ENCODE data around the gene CGNL1.

CGNL1 gene

GRCh38 chr15:57388464-57388863, 12.2 kb downstream of the CGNL1 start:
- DNase-seq = no peak

- no peak for DNase-seq
Measured at GRCh38 chr15:57389991-57390390, 13.7 kb downstream of the CGNL1 start.

DNA sequence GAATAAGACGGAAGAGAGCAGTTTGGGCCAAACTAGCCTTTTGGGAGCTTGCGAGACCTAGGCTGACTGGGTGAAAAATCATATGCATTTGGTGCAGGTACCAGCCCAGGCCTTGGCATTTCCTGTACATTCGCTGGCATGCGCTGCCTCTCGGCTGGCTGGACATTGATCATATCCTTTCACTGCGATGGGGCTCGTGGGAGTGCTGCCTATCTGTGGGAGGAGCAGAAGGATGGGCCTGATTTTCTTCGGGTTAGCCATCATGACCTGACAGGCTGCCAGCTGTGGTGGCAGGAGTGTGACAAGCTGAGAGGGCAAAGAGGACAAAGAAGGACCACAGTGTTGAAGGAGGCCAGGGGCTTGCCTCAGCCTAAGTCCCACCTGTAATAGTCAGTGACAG, 14.3 kb downstream of the CGNL1 start:
- no peak for DNase-seq

DNA sequence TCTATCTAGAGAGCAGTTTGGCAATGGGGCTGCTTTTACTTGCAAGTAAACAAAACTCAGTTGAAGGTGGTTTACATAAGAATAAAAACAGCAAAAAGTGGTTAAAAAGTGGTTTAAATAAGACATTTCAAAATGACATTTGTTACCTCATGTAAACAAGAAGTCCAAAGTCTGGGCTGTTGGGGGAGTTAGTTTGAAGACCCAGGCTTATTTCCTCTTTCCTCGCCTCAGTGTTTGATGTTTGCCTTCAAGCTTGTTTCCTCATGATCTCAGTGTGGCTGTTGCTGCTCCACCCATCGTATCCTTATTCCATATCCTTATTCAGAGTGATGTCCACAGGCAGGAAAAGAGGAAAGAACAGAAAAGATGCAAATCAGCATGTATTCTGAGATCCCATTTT, 15.2 kb downstream of the CGNL1 start:
- no peak for DNase-seq

DNA sequence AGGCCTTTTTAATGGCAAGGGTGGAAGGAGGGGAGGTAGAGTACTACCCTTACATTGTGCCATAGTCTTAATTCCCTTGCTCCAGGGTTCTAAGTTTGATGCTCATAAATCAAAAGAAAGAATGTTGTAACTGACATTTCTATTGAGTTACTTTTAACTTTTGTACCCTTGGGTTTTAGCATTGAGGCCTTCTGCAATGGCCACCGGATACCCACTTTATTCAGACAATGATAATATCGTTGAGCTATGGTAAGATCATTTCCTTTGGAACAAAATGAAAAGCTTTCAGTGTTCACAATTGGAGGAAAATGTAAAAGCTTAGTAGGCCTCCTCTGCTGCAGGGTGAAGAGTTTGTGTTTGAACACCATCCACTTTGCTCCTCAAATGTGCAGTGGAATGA, 16.8 kb downstream of the CGNL1 start:
- no peak for DNase-seq

DNA sequence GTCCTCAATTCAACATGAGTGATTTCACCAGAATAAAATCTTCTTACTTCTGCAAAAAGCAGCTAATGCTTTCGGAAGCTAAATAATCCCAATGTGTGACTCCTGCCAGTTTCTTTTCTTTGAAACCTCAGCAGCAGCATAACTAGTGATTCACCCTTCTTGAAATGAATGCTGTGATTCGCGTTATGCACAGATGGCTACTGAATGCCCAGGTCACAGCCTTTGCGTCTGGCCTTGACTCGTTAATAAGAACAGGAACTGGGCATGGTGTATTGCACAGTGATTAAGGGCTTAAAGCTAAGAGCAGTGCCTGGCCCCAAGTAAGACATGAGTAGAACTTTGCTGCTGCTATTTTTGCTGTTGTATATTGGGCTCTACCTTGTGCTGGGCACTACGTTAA, 19.0 kb downstream of the CGNL1 start:
- no peak for DNase-seq

DNA sequence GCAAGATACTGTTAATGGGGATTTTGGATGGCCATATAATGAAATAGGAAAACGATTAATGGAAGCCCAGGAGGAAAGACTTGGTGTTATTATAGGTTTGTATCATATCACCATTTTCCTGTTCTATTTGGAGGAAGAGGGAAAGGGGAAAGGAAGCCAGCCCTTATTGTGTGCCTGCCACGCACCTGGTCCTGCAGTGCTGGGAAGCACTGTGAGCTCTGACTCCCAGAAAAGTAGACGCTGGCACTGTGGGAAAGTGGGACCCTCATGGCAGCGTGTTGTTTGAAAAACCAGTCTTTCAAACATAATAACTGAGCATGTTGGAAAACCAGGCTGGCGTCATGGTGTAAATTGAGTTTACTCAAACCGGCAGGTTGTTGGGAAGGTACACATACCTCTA, 22.0 kb downstream of the CGNL1 start:
- peak; percentile 8 for DNase-seq

- DNase-seq = no peak
Measured at GRCh38 chr15:57401546-57401945, 25.2 kb downstream of the CGNL1 start.

DNA sequence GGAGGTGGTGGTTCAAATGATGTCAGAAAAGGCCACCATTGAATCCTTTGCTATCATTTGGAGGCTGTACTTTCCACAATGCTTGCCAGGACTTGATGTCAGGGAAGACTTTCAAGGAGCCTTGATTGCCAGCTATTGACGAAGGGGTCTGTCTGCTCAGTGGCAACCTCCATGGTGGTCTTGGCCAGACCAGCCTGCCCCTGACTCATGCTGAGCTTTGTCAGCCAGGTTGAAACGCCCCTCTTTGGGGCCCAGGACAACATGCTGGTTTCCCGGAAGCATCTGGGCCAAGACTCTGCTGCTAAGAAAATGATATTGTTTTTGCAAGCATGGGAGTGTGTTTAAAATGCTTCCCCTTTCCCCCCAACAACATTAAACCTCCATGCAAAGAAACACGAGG, 26.7 kb downstream of the CGNL1 start:
- DNase-seq = no peak

- DNase-seq = no peak
Measured at GRCh38 chr15:57403566-57404325, 27.4 kb downstream of the CGNL1 start.

GRCh38 chr15:57405133-57405532, 28.8 kb downstream of the CGNL1 start:
- no peak for DNase-seq

GRCh38 chr15:57406062-57406772, 29.9 kb downstream of the CGNL1 start:
- DNase-seq = no peak

DNA sequence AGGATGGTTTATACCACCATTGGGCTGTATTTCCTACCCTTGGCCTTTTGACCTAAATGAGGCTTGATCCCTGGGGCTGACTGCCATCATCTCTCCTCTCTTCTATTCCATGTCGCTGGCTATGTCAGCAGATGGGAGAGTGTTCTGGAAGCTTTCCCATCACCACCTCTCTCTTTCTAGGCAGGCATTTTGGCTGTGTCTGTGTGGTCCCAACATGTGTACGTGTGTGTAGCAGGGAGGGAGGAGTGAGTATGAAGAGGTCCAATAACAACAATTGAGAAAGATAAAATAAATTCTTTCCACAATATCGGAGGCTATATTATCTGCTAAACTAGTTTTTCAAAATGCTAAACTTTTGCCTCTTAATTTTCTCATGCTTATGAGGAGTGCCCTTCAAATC, 34.1 kb downstream of the CGNL1 start:
- DNase-seq = no peak

DNA sequence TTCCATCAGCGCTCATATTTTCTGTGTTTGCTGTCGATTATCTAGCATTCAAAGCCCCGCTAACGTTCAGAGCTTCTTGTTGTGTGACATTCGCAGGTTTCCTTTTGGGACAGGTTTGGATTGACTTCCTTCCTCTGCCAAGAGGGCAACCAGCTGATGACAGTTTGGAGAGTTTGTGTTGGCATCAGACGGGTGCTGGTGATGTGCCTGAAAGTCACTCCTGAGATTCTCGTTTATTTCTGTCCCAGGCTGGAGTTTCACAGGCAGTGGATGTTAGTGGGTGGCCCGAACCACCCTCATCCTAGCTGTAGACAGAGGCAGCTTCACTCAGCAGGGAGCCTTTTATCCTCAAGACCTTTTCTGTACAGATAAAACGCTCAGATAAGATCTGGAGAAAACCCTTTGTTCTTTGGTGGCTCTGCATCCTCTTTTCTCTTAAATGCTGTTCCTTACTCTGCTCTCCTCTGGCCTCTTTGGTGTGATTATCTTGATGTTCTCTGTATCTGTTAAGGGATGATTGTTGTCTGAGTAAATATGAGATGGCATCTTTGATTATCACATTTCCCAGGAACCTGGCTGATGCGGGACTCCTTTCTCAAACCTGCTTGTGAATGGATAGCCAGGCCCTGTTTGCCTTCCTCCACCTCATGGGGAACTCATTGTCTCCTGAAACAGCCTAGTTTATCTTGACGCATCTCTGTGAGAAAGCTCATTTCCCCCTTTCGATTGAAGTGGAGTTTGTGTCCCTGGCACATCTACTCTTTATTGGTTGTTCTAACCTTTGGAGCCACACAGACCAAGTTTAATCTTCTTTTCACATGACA, 35.9 kb downstream of the CGNL1 start:
- DNase-seq = no peak

DNA sequence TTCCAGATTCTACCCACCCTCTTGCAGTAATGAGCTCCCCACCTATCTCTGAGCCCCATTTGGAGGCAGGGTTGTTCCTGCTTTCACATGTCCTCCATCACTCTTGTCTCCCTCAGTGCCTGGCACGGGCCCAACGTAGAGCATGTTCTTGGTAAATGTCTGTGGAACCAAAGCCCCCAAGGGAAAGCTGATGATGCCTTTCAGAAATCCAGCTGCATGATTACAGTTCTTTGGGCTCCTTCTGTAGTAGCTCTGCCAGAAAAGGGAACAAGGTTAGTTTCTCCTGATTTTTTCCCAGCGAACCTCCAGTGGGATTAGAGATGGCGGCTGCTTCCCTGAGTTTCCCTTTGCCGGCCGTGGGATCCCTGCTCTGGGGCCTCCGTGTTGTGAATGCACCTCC, 39.3 kb downstream of the CGNL1 start:
- no peak for DNase-seq

- DNase-seq = no peak
Measured at GRCh38 chr15:57418635-57419034, 42.3 kb downstream of the CGNL1 start.

DNA sequence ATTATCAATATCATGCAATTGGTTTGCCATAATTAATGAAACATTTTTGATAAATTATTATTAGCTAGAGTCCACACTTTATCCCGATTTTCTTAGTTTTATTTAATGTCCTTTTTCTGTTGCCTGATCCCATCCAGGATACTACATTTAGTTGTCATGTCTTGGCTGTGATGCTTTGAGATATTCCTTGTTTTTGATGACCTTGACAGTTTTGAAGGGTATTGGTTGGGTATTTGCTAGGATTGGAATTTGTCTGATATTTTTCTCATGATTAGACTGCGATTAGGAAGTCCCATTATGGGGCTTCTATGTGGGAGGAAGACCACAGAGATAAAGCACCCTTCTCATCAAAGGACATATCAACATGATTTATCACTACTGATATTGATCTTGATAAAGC, 43.0 kb downstream of the CGNL1 start:
- no peak for DNase-seq

GRCh38 chr15:57421110-57421509, 44.8 kb downstream of the CGNL1 start:
- DNase-seq = no peak

DNA sequence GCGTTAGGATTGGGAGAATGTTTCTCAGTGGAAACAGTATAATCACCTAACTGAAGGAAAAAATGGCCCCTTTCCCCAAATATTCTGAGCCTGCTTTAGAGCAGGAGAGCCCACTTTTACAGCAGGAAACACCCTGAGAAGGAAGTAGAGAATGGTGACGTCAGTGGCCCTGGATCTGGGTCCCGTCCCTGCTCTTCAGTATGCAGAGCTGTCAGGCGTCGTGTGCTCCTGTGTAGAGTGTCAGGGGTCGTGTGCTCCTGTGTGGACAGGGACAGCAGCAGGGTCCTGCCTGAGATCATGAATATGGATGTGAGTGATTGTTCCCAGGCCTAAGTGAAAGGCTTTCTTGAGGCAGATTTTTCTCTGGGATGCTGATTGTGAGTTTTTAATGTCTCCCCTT, 45.2 kb downstream of the CGNL1 start:
- no peak for DNase-seq

DNA sequence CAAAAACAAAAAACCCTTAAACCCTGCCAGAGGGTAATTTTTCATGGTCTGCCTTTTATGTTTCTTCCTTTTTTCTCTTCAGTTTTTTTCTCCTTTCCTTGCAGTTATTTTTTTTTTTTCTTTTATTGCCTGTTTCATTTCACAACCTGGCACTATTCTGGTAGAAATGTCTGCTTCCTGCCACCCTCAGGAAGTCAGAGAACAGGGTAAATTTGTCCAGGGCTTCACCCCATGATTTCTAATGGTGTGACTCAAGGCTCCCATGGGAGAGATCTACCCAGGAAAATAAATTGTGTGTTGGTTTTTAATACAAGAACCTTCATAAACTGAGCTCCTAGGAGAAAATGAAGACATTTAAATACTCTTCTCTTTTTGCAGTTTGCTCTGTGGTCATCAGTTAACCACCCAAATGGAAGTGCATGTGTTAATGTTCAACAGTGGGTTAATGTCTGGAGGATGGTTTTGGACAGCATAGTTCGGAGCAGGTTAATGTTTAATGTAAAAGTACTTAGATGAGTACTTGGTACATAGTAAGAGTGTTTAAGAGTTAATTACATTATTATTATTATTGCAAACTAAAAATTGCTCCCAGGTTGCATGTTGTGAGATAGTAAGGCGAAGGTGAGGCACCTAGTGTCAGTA, 45.9 kb downstream of the CGNL1 start:
- DNase-seq = no peak

DNA sequence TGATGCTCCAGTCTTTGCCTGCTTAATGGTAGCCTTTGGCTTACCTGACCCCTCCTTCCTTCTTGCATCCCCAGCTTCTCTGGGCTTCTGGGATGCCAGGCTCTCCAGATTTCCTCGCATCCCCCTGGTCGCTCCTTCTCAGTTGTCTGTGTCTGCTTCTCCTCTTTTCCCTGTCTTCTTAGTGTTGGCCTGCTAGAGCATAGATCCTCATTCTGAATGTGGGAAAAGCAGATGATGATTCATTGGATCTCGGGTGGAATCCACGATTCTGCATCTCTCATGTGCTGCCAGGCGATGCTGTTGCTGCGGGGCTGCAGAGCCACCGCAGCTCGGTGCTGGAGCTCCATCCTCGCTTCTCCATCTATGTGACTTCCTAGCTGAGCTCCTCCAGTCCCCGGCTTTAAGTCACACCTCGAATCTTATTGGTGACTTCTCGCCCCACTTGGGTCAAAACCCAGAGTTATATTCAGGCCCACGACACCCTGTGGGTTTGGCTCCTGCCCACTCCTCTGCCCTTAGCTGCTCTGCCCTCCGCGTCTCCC, 47.4 kb downstream of the CGNL1 start:
- no peak for DNase-seq

GRCh38 chr15:57424628-57425405, 48.5 kb downstream of the CGNL1 start:
- no peak for DNase-seq
